ENCODE measurements around the gene IFNL2. TPM values are rescaled to one million over a fixed set of nuclear protein-coding genes. Genes with fewer than 3 reads are reported as not detected.
"Not testable (repeated sequence)": the region's sequence is repeated elsewhere in the genome, so short reads cannot be mapped to it uniquely, and the experiment has no call there.

Gene IFNL2
- total RNA-seq (2022) (not detected in 2 replicates), Bru-seq, nascent RNA (not detected), BruChase-seq, experiment 1, labeled RNA remaining after a 2-hour chase (not detected), BruChase-seq, experiment 2, labeled RNA remaining after a 6-hour chase (percentile 18 among the genes with signal in this experiment)
- long read RNA-seq: 0 reads

- H3K9me3 ChIP-seq; H3K4me3 Mint-ChIP-seq (ENCODE audit: unreplicated experiment); BruUV-seq (replicated peaks); intact Hi-C loops (cut with micrococcal nuclease; ENCODE audit: unreplicated experiment); H3K4me1 ChIP-seq; H3K27me3 ChIP-seq (replicated peaks; ENCODE audit: control insufficient read depth, insufficient read depth, low read length); DNase-seq; H3K9me3 Mint-ChIP-seq (ENCODE audit: unreplicated experiment); H3K36me3 Mint-ChIP-seq (ENCODE audit: insufficient read depth, unreplicated experiment); H3K27me3 Mint-ChIP-seq (ENCODE audit: insufficient read depth, unreplicated experiment); H3K4me3 ChIP-seq (ENCODE audit: low read depth, low read length); H3K36me3 ChIP-seq (ENCODE audit: control insufficient read depth, insufficient read depth, low read length); POLR2A ChIA-PET: not testable (repeated sequence)
- peak within 1 kb of the TSS; percentile 5 for H3K27ac Mint-ChIP-seq (ENCODE audit: unreplicated experiment)
- H3K4me1 Mint-ChIP-seq (ENCODE audit: low read depth, unreplicated experiment): peaks cover 17% of the 10 kb centered on the region
- CTCF ChIA-PET: interaction anchor here (0.6 kb wide), 1 partner anchor 78 kb away, joined by 4 read pairs; no protein-coding TSS in a partner anchor
Observed at GRCh38 chr19:39268085-39268484, at the start of gene IFNL2. Gene IFNL2, plus strand, starts transcription at chr19:39268396. Its CDS starts 173 bp downstream, at chr19:39268569.

- H3K4me3 ChIP-seq (ENCODE audit: low read depth, low read length); intact Hi-C loops (cut with micrococcal nuclease; ENCODE audit: unreplicated experiment); H3K4me3 Mint-ChIP-seq (ENCODE audit: unreplicated experiment); H3K4me1 Mint-ChIP-seq (ENCODE audit: low read depth, unreplicated experiment); DNase-seq; H3K4me1 ChIP-seq; BruUV-seq (replicated peaks); H3K27ac Mint-ChIP-seq (ENCODE audit: unreplicated experiment); H3K27me3 Mint-ChIP-seq (ENCODE audit: insufficient read depth, unreplicated experiment); POLR2A ChIA-PET; H3K36me3 Mint-ChIP-seq (ENCODE audit: insufficient read depth, unreplicated experiment); H3K36me3 ChIP-seq (ENCODE audit: control insufficient read depth, insufficient read depth, low read length); H3K27me3 ChIP-seq (replicated peaks; ENCODE audit: control insufficient read depth, insufficient read depth, low read length); CTCF ChIA-PET: not testable (repeated sequence)
- peaks cover 13% of the 10 kb centered on the region for H3K9me3 Mint-ChIP-seq (ENCODE audit: unreplicated experiment)
- peaks cover 11% of the 10 kb centered on the region for H3K9me3 ChIP-seq
Observed at GRCh38 chr19:39219108-39219507, 49.1 kb upstream of the IFNL2 start.

- H3K36me3 Mint-ChIP-seq (ENCODE audit: insufficient read depth, unreplicated experiment): no peaks in the 10 kb centered on the region
- no peaks in the 10 kb centered on the region for H3K9me3 ChIP-seq
- no peak overlapping the region for H3K4me3 Mint-ChIP-seq (ENCODE audit: unreplicated experiment)
- no peaks in the 10 kb centered on the region for H3K36me3 ChIP-seq (ENCODE audit: control insufficient read depth, insufficient read depth, low read length)
- DNase-seq: peak in 1 of 2 experiments; percentile 70
- intact Hi-C loops (cut with micrococcal nuclease; ENCODE audit: unreplicated experiment): no loop called here
- no TSS peak for BruUV-seq (replicated peaks)
- no peaks in the 10 kb centered on the region for H3K9me3 Mint-ChIP-seq (ENCODE audit: unreplicated experiment)
- H3K27me3 ChIP-seq (replicated peaks; ENCODE audit: control insufficient read depth, insufficient read depth, low read length): no peaks in the 10 kb centered on the region
- H3K4me1 Mint-ChIP-seq (ENCODE audit: low read depth, unreplicated experiment): peaks cover 7% of the 10 kb centered on the region
- no peaks in the 10 kb centered on the region for H3K4me1 ChIP-seq
- no peak overlapping the region for H3K27ac Mint-ChIP-seq (ENCODE audit: unreplicated experiment)
- H3K4me3 ChIP-seq (ENCODE audit: low read depth, low read length): no peak overlapping the region
- no peak for TF ChIP-seq CTCF (IDR thresholded peaks at IDR 0.05; ENCODE audit: insufficient read depth in 1 of 2, low read depth in 1 of 2, low read length in 1 of 2, severe bottlenecking in 1 of 2, unreplicated experiment in 1 of 2)
- ChIA-PET CTCF (interaction anchor here (0.8 to 0.9 kb wide), 2 partner anchors 19 to 212 kb away, joined by 3 read pairs; partner anchors contain the start of gene RPS16), POLR2A (interaction anchor here (0.7 kb wide), 1 partner anchor 84 kb away, joined by 3 read pairs; no protein-coding TSS in a partner anchor)
- no peaks in the 10 kb centered on the region for H3K27me3 Mint-ChIP-seq (ENCODE audit: insufficient read depth, unreplicated experiment)
Observed at GRCh38 chr19:39223703-39224279, 44.4 kb upstream of the IFNL2 start.

- Mint-ChIP-seq H3K4me3 (ENCODE audit: unreplicated experiment) (no peak overlapping the region), H3K27ac (ENCODE audit: unreplicated experiment) (no peak overlapping the region), H3K27me3 (ENCODE audit: insufficient read depth, unreplicated experiment) (no peaks in the 10 kb centered on the region), H3K4me1 (ENCODE audit: low read depth, unreplicated experiment) (peaks cover 7% of the 10 kb centered on the region), H3K36me3 (ENCODE audit: insufficient read depth, unreplicated experiment) (no peaks in the 10 kb centered on the region), H3K9me3 (ENCODE audit: unreplicated experiment) (no peaks in the 10 kb centered on the region)
- POLR2A ChIA-PET: no interaction called here
- Histone ChIP-seq H3K36me3 (ENCODE audit: control insufficient read depth, insufficient read depth, low read length) (no peaks in the 10 kb centered on the region), H3K27me3 (replicated peaks; ENCODE audit: control insufficient read depth, insufficient read depth, low read length) (no peaks in the 10 kb centered on the region), H3K9me3 (no peaks in the 10 kb centered on the region), H3K4me3 (ENCODE audit: low read depth, low read length) (no peak overlapping the region), H3K4me1 (no peaks in the 10 kb centered on the region)
- CTCF ChIA-PET: interaction anchor here (0.9 kb wide), 1 partner anchor 103 kb away, joined by 3 read pairs; no protein-coding TSS in a partner anchor
- no TSS peak for BruUV-seq (replicated peaks)
- intact Hi-C loops (cut with micrococcal nuclease; ENCODE audit: unreplicated experiment): no loop called here
- peak; percentile 36 to 37 for TF ChIP-seq CTCF (IDR thresholded peaks at IDR 0.05; ENCODE audit: insufficient read depth in 1 of 2, low read depth in 1 of 2, low read length in 1 of 2, severe bottlenecking in 1 of 2, unreplicated experiment in 1 of 2)
- DNase-seq: no peak
Observed at GRCh38 chr19:39224910-39225309, 43.3 kb upstream of the IFNL2 start.
